GM19452 (cell line): Measurements from ENCODE around the gene IGSF21.

Experiments
- ATAC-seq: cut with Tn5 transposase; IDR thresholded peaks from one replicate; pipeline ENCODE4 v1.9.1; 2021; ENCODE audit not compliant: unreplicated experiment

The IGSF21 gene

GRCh38 chr1:18204575-18204974, 97.0 kb downstream of the IGSF21 start:
- no peak for ATAC-seq

GRCh38 chr1:18205319-18205718, 97.7 kb downstream of the IGSF21 start:
- ATAC-seq, result no peak

GRCh38 chr1:18211764-18212163, 104.2 kb downstream of the IGSF21 start:
- no peak for ATAC-seq

GRCh38 chr1:18217398-18218043, 109.9 kb downstream of the IGSF21 start:
- ATAC-seq, result no peak

GRCh38 chr1:18229625-18230024, 122.0 kb downstream of the IGSF21 start:
- no peak for ATAC-seq

- ATAC-seq, result no peak
Measured at GRCh38 chr1:18230321-18230720, 122.7 kb downstream of the IGSF21 start.

- no peak for ATAC-seq
Measured at GRCh38 chr1:18230840-18231239, 123.2 kb downstream of the IGSF21 start.

GRCh38 chr1:18232052-18232451, 124.5 kb downstream of the IGSF21 start:
- ATAC-seq, result no peak

- ATAC-seq, result no peak
Measured at GRCh38 chr1:18233176-18233864, 125.7 kb downstream of the IGSF21 start.

- ATAC-seq, result no peak
Measured at GRCh38 chr1:18234790-18235242, 127.2 kb downstream of the IGSF21 start.

GRCh38 chr1:18237371-18237770, 129.8 kb downstream of the IGSF21 start:
- no peak for ATAC-seq

- ATAC-seq, result no peak
Measured at GRCh38 chr1:18238190-18238589, 130.6 kb downstream of the IGSF21 start.

- ATAC-seq, result no peak
Measured at GRCh38 chr1:18239671-18240070, 132.1 kb downstream of the IGSF21 start.

- no peak for ATAC-seq
Measured at GRCh38 chr1:18240906-18241305, 133.3 kb downstream of the IGSF21 start.

GRCh38 chr1:18241891-18242290, 134.3 kb downstream of the IGSF21 start:
- no peak for ATAC-seq

- no peak for ATAC-seq
Measured at GRCh38 chr1:18243503-18244175, 136.0 kb downstream of the IGSF21 start.

- no peak for ATAC-seq
Measured at GRCh38 chr1:18244762-18245161, 137.2 kb downstream of the IGSF21 start.

GRCh38 chr1:18245647-18246046, 138.0 kb downstream of the IGSF21 start:
- ATAC-seq, result no peak

GRCh38 chr1:18246543-18246942, 138.9 kb downstream of the IGSF21 start:
- no peak for ATAC-seq

GRCh38 chr1:18247151-18247550, 139.6 kb downstream of the IGSF21 start:
- no peak for ATAC-seq

- no peak for ATAC-seq
Measured at GRCh38 chr1:18249631-18250030, 142.0 kb downstream of the IGSF21 start.

GRCh38 chr1:18253093-18253492, 145.5 kb downstream of the IGSF21 start:
- no peak for ATAC-seq
